NCI-H2029 (cell line): ENCODE results near the gene NBPF20.
"Not testable (repeated sequence)": the region's sequence is repeated elsewhere in the genome, so short reads cannot be mapped to it uniquely, and the experiment has no call there.

Experiments
- DNase-seq: peaks from one replicate; lab custom pipeline; 2025; lab: John Stamatoyannopoulos, UW

NBPF20 gene, protein sequence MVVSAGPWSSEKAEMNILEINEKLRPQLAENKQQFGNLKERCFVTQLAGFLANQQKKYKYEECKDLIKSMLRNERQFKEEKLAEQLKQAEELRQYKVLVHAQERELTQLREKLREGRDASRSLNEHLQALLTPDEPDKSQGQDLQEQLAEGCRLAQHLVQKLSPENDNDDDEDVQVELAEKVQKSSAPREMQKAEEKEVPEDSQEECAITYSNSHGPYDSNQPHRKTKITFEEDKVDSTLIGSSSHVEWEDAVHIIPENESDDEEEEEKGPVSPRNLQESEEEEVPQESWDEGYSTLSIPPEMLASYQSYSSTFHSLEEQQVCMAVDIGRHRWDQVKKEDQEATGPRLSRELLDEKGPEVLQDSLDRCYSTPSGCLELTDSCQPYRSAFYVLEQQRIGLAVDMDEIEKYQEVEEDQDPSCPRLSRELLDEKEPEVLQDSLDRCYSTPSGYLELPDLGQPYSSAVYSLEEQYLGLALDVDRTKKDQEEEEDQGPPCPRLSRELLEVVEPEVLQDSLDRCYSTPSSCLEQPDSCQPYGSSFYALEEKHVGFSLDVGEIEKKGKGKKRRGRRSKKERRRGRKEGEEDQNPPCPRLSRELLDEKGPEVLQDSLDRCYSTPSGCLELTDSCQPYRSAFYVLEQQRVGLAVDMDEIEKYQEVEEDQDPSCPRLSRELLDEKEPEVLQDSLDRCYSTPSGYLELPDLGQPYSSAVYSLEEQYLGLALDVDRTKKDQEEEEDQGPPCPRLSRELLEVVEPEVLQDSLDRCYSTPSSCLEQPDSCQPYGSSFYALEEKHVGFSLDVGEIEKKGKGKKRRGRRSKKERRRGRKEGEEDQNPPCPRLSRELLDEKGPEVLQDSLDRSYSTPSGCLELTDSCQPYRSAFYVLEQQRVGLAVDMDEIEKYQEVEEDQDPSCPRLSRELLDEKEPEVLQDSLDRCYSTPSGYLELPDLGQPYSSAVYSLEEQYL (N-terminal part only)

GRCh38 chr1:145425436-145426029 lies at the start of gene NBPF20:
Gene NBPF20, minus strand, starts transcription at chr1:145425603. Its CDS starts 20,331 bp downstream, at chr1:145405272.
- peak; percentile 70 for DNase-seq

- DNase-seq, result not testable (repeated sequence)
Observed at GRCh38 chr1:145474837-145475368, 49.5 kb upstream of the NBPF20 start.

- DNase-seq, result not testable (repeated sequence)
Observed at GRCh38 chr1:145472731-145473130, 47.3 kb upstream of the NBPF20 start.

DNA sequence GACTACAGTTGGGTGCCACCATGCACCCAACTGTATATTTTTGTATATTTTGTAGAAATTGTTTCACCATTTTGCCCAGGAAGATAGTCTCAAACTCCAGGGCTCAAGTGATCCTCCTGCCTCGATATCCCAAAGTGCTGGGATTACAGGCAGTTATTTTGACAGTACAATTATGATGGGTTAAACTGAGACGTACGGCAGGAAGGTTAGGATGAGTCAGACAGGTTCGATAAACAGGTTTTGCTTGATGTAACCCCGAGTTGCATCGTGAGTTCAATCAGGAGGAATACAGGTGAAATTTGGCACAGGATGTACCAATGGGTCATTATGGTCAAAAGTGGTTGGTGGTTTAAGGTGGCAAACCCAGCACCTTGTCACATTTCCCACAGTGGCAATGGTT lies 46.0 kb upstream of the NBPF20 start:
- DNase-seq, result not testable (repeated sequence)

GRCh38 chr1:145465405-145466144 lies 40.2 kb upstream of the NBPF20 start:
- DNase-seq, result peak; percentile 38

DNA sequence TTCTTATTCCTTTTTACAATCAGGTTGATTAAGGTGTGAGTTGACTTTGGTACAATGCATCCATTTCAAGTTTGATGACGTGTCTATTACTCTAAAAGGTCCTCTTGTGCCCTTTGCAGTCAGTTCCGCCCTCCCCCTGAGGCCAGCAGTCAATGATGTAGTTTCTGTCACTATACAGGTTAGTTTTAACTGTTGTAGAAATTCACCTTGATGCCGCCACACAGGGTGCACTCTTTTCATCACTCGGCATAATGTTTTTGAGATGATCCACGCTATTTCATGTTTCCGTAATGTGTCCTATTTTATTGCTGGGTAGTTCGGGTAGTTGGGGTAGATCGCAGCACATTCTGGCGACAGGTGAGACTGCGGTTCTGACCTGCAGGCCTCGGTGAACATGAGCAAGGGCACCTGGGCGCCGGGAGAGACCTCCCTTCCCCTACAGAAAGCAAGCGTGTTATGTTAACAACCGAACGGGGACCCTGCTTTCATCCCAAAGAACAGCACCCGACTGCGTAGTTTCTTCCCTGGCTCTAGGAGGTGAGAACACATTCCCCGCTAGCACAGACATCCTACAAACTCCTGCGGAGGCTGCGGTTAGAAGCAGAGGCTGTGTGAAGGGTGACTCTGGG lies 39.4 kb upstream of the NBPF20 start:
- DNase-seq, result not testable (repeated sequence)

DNA sequence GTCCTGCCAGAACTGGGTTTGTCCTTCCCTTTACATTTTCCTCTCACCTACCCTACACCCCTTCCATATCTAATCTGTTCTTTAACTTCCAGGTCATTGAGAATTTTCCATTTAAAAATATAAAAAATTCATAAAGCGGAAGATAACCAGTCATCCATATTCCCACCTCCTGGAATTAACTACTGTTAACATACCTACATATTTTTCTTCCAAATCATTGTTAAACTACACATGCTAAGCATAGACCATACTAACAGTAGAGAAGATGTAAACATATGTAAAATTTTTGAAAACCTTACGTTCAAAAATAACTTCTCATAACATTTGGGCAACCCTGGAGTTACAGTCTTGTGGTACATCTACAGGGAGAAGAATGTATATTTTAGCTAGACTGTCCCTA lies 38.6 kb upstream of the NBPF20 start:
- not testable (repeated sequence) for DNase-seq

GRCh38 chr1:145460684-145461083 lies 35.3 kb upstream of the NBPF20 start:
- not testable (repeated sequence) for DNase-seq

DNA sequence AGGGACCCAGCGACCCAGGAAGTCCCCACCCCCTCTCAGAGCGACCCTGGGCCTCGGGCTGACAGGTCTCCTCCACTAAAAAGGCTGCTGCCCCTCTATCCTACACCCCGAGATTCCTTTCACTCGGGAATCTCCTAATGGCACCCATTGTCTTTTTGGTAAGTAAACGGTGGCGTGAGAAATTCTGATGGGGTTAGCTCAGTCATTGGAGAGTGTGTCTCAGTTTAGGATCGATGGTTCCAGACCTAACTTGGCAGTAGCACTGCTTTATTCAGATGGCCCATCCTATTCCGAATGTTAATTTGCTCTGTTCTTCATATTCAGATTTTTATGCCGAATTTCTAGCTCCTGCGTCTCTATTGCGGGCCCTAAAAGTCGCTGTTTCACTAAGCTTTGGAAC lies 34.6 kb upstream of the NBPF20 start:
- not testable (repeated sequence) for DNase-seq

DNA sequence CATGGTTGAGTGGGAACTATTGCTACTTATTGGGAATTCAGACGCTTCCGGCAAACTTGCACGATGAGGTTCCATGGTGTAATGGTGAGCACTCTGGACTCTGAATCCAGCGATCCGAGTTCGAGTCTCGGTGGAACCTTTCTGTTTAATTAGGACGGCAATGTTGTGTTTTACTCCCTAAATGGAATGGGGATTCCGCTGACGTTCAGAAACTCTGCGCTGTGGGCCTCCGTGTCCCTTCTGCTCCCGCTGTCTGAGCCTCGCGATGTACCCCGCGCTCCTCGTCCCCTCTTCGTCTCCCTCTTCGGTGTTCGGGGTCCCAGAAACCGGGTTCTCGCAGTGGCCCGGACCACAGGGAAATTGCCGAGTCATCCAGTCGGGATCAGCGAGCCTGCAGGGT lies 34.2 kb upstream of the NBPF20 start:
- not testable (repeated sequence) for DNase-seq

- not testable (repeated sequence) for DNase-seq
Observed at GRCh38 chr1:145459063-145459462, 33.7 kb upstream of the NBPF20 start.

DNA sequence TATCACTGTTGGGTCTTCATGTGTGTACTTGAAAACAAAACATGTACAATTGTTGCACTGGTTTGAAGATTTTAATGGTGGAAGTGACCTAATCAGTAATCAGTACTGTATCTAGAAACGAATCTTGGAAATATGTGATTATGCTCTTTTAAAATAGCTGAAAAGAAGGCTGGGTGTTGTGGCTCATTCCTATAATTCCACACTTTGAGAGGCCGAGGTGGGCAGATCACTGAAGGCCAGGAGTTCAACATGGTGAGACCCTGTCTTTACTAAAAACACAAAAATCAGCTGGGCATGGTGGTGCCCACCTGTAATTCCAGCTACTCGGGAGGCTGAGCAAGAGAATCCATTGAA lies 29.4 kb upstream of the NBPF20 start:
- not testable (repeated sequence) for DNase-seq

DNA sequence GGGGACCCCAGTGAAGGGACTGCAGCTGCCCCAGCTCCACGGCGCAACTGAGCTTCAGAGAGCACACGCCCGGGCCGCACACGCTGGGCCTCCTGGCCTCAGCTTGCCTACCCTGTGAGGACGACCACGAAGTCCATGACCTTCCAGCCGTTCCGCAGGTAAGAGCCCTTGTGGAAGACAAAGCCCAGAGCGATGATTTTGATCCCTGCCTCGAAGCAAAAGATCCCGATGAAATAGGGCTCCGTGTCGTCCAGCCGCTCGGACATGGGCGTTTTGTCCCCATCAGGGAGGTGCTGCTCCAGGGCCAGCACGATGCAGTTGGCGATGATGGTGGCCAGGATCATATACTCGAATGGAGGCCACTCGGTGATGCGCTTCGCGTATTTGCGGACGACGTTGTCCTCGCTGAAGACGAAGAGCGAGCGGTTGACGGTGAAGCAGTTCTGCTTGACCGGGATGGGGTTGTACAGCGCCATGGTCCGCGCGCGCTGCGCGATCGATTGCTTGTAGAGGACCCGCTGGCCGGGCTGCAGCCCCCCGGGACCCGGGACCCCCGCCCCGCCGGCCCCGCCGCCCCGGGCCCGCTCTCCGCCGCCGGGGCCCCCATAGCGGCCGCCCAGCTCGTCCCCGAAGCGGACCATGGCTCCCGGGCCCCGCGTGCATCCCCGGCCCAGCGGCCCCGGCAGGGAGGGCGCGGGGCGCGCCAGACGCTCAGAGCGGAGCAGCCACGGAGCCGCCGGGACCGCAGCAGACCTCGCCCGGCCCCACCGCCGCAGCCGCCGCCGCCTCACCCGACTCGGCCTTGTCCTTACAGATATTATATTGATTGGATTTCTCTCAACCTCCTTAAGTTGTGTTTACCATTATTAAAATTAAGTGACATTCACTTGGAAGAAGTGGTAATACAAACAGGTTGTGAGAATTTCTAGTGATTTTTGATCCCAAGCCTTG lies 28.7 kb upstream of the NBPF20 start:
- DNase-seq, result not testable (repeated sequence)

DNA sequence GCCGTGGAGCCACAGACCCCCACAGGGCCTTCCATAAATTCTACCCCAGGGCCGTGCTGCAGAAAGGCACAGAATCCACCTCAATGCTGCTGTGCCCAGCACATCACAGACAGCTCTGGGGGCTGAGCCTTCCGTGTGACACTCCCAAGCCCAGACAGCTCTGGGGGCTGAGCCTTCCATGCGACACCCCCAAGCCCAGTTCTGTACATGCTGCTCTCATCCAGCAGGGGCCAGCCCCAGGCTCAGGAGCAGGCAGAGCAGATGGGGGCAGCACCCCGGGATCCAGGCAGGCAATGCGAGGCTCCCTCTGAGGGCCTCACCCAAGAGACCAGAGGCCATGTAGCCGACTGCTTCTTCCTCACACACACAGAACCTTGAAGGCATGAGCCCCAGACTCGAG lies 27.1 kb upstream of the NBPF20 start:
- DNase-seq, result not testable (repeated sequence)

GRCh38 chr1:145451914-145452313 lies 26.5 kb upstream of the NBPF20 start:
- DNase-seq, result not testable (repeated sequence)

DNA sequence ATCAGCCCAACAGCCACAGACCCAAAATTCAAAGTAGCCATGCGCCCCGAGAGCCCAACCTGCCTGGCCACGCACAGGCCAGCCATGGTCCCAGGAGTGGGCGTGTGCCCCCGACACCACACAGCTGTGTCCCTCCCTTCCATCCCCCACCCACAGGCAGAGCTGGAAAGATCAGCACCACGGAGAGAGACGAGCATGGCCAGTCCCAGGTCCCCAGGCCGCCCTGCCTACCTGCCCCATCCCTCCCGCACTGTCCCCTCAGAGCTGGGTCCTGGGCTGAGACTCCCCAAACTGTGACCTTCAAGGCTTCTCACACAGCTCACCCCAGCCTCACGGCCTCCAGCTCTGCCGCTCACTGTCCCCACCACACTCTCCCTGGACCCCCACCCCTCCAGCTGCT lies 19.8 kb upstream of the NBPF20 start:
- DNase-seq, result not testable (repeated sequence)

GRCh38 chr1:145442340-145442739 lies 16.9 kb upstream of the NBPF20 start:
- DNase-seq, result not testable (repeated sequence)

- not testable (repeated sequence) for DNase-seq
Observed at GRCh38 chr1:145431363-145432256, 6.2 kb upstream of the NBPF20 start.

DNA sequence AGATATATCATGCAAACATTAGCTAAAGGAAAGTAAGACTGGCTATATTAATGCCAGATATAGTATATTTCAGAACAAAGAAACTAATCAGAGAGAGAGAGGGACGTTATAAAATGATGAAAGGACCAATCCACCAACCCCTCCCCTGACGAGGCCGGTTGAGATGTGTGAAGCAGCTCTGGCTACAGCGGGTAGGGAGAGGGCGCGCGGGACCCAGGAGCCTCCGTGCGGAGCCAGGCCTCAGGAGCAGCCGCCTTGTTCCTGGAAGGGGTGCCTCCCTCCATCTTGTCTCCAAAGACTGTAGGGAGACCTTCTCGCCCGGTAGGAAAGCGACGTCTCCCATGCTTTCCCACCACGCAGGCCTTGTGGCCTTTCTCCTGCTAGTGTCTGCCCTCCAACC lies 5.4 kb upstream of the NBPF20 start:
- not testable (repeated sequence) for DNase-seq
